ENCODE data around the gene ADCK1. TPM values are rescaled to one million over a fixed set of nuclear protein-coding genes. Genes with fewer than 3 reads are reported as not detected.
"Not testable (repeated sequence)": the region's sequence is repeated elsewhere in the genome, so short reads cannot be mapped to it uniquely, and the experiment has no call there.

Gene ADCK1
- total RNA-seq, 1 donor from 2014 or later = 5.2 TPM

DNA sequence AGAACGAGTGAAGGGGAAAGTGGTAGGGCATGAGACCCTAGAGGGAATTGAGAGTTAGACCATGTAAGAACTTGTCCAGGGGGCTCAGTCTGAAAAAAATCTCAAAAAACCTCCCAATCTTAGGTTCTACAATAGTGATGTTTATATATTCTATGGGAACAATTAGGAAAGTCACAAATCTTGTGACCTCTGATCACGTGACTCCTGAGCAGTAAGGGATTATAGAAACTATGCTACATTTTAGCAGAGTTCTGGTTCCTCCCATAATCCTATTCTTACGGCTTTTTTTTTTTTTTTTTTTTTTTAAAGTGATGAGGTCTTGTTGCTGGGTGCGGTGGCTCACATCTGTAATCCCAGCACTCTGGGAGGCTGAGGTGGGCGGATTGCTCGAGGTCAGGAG is 5.8 kb downstream of the ADCK1 start:
- Histone ChIP-seq H3K27ac (ENCODE audit: low read depth, low read length) (no peak overlapping the region), H3K9me3 (ENCODE audit: control insufficient read depth in 3 of 3, low read length in 3 of 3) (no peaks in the 10 kb centered on the region), H3K9ac (ENCODE audit: low read depth in 1 of 3, low read length in 3 of 3) (no peak overlapping the region), H3K36me3 (ENCODE audit: control insufficient read depth in 3 of 3, insufficient read depth in 3 of 3, low read length in 3 of 3) (no peaks in the 10 kb centered on the region), H3K4me3 (ENCODE audit: low read length in 3 of 3) (no peak overlapping the region), H3K27me3 (ENCODE audit: control insufficient read depth in 3 of 3, insufficient read depth in 3 of 3, low read length in 3 of 3) (no peaks in the 10 kb centered on the region), H3K4me1 (ENCODE audit: control insufficient read depth in 3 of 3, insufficient read depth in 3 of 3, low read length in 3 of 3) (peaks cover 5 to 8% (median 6%) of the 10 kb centered on the region in 3 donors)

DNA sequence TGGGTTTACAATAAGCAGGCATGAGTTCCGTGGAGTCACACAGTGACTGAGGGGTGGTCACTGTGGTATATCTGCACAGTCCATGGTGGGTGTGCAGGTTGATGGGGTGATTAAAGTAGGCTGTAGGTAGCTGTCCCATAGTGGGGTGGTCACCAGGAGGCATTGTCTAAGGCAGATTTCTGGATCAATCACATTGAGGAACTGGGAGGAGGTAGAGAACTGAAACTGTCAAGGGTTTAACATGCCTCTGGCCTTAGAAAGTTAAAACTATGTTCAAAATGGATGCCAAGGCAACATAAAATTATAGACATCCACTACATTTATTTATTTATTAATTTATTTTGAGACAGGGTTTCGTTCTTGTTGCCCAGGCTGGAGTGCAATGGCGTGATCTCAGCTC is 8.3 kb downstream of the ADCK1 start:
- H3K9ac ChIP-seq (ENCODE audit: low read depth in 1 of 3, low read length in 3 of 3) = no peak overlapping the region
- no peaks in the 10 kb centered on the region for H3K36me3 ChIP-seq (ENCODE audit: control insufficient read depth in 3 of 3, insufficient read depth in 3 of 3, low read length in 3 of 3)
- no peak overlapping the region for H3K27ac ChIP-seq (ENCODE audit: low read depth, low read length)
- no peaks in the 10 kb centered on the region for H3K27me3 ChIP-seq (ENCODE audit: control insufficient read depth in 3 of 3, insufficient read depth in 3 of 3, low read length in 3 of 3)
- H3K9me3 ChIP-seq (ENCODE audit: control insufficient read depth in 3 of 3, low read length in 3 of 3) = no peaks in the 10 kb centered on the region
- H3K4me1 ChIP-seq (ENCODE audit: control insufficient read depth in 3 of 3, insufficient read depth in 3 of 3, low read length in 3 of 3) = peaks cover 0 to 4% (median 0%) of the 10 kb centered on the region in 3 donors
- H3K4me3 ChIP-seq (ENCODE audit: low read length in 3 of 3) = no peak overlapping the region

DNA sequence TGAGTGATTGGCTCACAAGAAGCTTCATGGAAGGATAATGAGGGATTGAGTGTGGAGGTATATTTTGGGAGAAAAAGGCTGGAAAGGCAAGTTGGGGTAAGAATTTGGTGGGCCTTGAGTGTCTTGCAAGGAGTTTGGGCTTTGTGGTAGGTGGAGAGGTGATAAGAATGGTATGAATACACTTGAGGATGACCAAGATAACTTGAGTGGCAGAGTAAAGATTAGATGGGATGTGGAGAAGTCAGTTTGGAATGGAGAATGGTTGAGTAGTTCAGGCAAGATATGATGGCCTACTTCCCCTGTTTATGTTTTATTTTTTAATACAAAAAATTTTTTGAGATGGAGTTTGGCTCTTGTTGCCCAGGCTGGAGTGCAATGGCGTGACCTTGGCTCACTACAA is 9.1 kb downstream of the ADCK1 start:
- Histone ChIP-seq H3K36me3 (ENCODE audit: control insufficient read depth in 3 of 3, insufficient read depth in 3 of 3, low read length in 3 of 3) (no peaks in the 10 kb centered on the region), H3K9ac (ENCODE audit: low read depth in 1 of 3, low read length in 3 of 3) (no peak overlapping the region), H3K27me3 (ENCODE audit: control insufficient read depth in 3 of 3, insufficient read depth in 3 of 3, low read length in 3 of 3) (no peaks in the 10 kb centered on the region), H3K4me3 (ENCODE audit: low read length in 3 of 3) (no peak overlapping the region), H3K4me1 (ENCODE audit: control insufficient read depth in 3 of 3, insufficient read depth in 3 of 3, low read length in 3 of 3) (peaks cover 0 to 4% (median 0%) of the 10 kb centered on the region in 3 donors), H3K9me3 (ENCODE audit: control insufficient read depth in 3 of 3, low read length in 3 of 3) (no peaks in the 10 kb centered on the region), H3K27ac (ENCODE audit: low read depth, low read length) (no peak overlapping the region)

GRCh38 chr14:77812028-77812427 is 12.1 kb downstream of the ADCK1 start:
- no peak overlapping the region for H3K9ac ChIP-seq (ENCODE audit: low read depth in 1 of 3, low read length in 3 of 3)
- no peak overlapping the region for H3K4me3 ChIP-seq (ENCODE audit: low read length in 3 of 3)
- H3K27me3 ChIP-seq (ENCODE audit: control insufficient read depth in 3 of 3, insufficient read depth in 3 of 3, low read length in 3 of 3) = no peaks in the 10 kb centered on the region
- H3K4me1 ChIP-seq (ENCODE audit: control insufficient read depth in 3 of 3, insufficient read depth in 3 of 3, low read length in 3 of 3) = no peaks in the 10 kb centered on the region
- H3K27ac ChIP-seq (ENCODE audit: low read depth, low read length) = no peak overlapping the region
- H3K36me3 ChIP-seq (ENCODE audit: control insufficient read depth in 3 of 3, insufficient read depth in 3 of 3, low read length in 3 of 3) = no peaks in the 10 kb centered on the region
- no peaks in the 10 kb centered on the region for H3K9me3 ChIP-seq (ENCODE audit: control insufficient read depth in 3 of 3, low read length in 3 of 3)

DNA sequence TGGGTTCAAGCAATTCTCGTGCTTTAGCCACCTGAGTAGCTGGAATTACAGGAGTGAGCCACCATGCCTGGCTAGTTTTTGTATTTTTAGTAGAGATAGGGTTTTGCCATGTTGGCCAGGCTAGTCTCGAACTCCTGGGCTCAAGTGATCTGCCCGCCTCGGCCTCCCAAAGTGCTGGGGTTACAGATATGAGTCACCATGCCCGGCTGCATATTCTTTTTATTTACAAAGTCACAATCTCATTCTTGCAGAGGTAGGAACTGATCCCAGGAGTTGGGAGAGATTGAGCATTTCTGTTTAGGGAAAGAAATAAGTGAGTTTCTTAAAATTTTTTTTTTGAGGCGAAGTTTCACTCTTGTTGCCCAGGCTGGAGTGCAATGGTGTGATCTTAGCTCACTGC is 12.8 kb downstream of the ADCK1 start:
- not testable (repeated sequence) for H3K9me3 ChIP-seq (ENCODE audit: control insufficient read depth in 3 of 3, low read length in 3 of 3); H3K36me3 ChIP-seq (ENCODE audit: control insufficient read depth in 3 of 3, insufficient read depth in 3 of 3, low read length in 3 of 3); H3K4me3 ChIP-seq (ENCODE audit: low read length in 3 of 3); H3K27ac ChIP-seq (ENCODE audit: low read depth, low read length); H3K4me1 ChIP-seq (ENCODE audit: control insufficient read depth in 3 of 3, insufficient read depth in 3 of 3, low read length in 3 of 3); H3K27me3 ChIP-seq (ENCODE audit: control insufficient read depth in 3 of 3, insufficient read depth in 3 of 3, low read length in 3 of 3); H3K9ac ChIP-seq (ENCODE audit: low read depth in 1 of 3, low read length in 3 of 3)

- H3K36me3 ChIP-seq (ENCODE audit: control insufficient read depth in 3 of 3, insufficient read depth in 3 of 3, low read length in 3 of 3) = peaks cover 26 to 30% (median 27%) of the 10 kb centered on the region in 3 donors
- no peaks in the 10 kb centered on the region for H3K9me3 ChIP-seq (ENCODE audit: control insufficient read depth in 3 of 3, low read length in 3 of 3)
- H3K9ac ChIP-seq (ENCODE audit: low read depth in 1 of 3, low read length in 3 of 3) = no peak overlapping the region
- no peak overlapping the region for H3K27ac ChIP-seq (ENCODE audit: low read depth, low read length)
- no peaks in the 10 kb centered on the region for H3K27me3 ChIP-seq (ENCODE audit: control insufficient read depth in 3 of 3, insufficient read depth in 3 of 3, low read length in 3 of 3)
- H3K4me1 ChIP-seq (ENCODE audit: control insufficient read depth in 3 of 3, insufficient read depth in 3 of 3, low read length in 3 of 3) = no peaks in the 10 kb centered on the region
- no peak overlapping the region for H3K4me3 ChIP-seq (ENCODE audit: low read length in 3 of 3)
Measured at GRCh38 chr14:77822307-77822706, 22.4 kb downstream of the ADCK1 start.

GRCh38 chr14:77822741-77823140 is 22.8 kb downstream of the ADCK1 start:
- Histone ChIP-seq H3K27me3 (ENCODE audit: control insufficient read depth in 3 of 3, insufficient read depth in 3 of 3, low read length in 3 of 3) (no peaks in the 10 kb centered on the region), H3K36me3 (ENCODE audit: control insufficient read depth in 3 of 3, insufficient read depth in 3 of 3, low read length in 3 of 3) (peaks cover 26 to 30% (median 27%) of the 10 kb centered on the region in 3 donors), H3K4me3 (ENCODE audit: low read length in 3 of 3) (no peak overlapping the region), H3K9ac (ENCODE audit: low read depth in 1 of 3, low read length in 3 of 3) (no peak overlapping the region), H3K27ac (ENCODE audit: low read depth, low read length) (no peak overlapping the region), H3K4me1 (ENCODE audit: control insufficient read depth in 3 of 3, insufficient read depth in 3 of 3, low read length in 3 of 3) (no peaks in the 10 kb centered on the region), H3K9me3 (ENCODE audit: control insufficient read depth in 3 of 3, low read length in 3 of 3) (no peaks in the 10 kb centered on the region)

DNA sequence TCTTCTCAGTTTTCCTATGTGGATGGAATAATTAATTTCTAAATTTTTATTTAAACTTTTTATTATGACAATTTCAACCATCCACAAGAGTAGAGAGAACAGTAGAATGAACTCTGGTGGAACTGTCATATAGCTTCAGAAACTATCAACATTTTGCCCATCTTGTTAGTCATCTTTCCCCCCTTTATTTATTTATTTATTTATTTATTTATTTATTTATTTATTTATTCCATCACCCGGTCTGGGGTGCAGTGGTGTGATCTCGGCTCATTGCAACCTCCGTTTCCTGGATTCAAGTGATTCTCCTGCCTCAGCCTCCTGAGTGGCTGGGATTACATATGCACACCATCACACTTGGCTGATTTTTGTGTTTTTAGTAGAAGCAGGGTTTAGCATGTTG is 23.5 kb downstream of the ADCK1 start:
- H3K4me3 ChIP-seq (ENCODE audit: low read length in 3 of 3) = no peak overlapping the region
- no peak overlapping the region for H3K9ac ChIP-seq (ENCODE audit: low read depth in 1 of 3, low read length in 3 of 3)
- H3K27me3 ChIP-seq (ENCODE audit: control insufficient read depth in 3 of 3, insufficient read depth in 3 of 3, low read length in 3 of 3) = no peaks in the 10 kb centered on the region
- no peak overlapping the region for H3K27ac ChIP-seq (ENCODE audit: low read depth, low read length)
- peaks cover 26 to 33% (median 27%) of the 10 kb centered on the region in 3 donors for H3K36me3 ChIP-seq (ENCODE audit: control insufficient read depth in 3 of 3, insufficient read depth in 3 of 3, low read length in 3 of 3)
- no peaks in the 10 kb centered on the region for H3K9me3 ChIP-seq (ENCODE audit: control insufficient read depth in 3 of 3, low read length in 3 of 3)
- no peaks in the 10 kb centered on the region for H3K4me1 ChIP-seq (ENCODE audit: control insufficient read depth in 3 of 3, insufficient read depth in 3 of 3, low read length in 3 of 3)

GRCh38 chr14:77825895-77826519 is 26.1 kb downstream of the ADCK1 start:
- no peak overlapping the region for H3K27ac ChIP-seq (ENCODE audit: low read depth, low read length)
- no peaks in the 10 kb centered on the region for H3K9me3 ChIP-seq (ENCODE audit: control insufficient read depth in 3 of 3, low read length in 3 of 3)
- H3K27me3 ChIP-seq (ENCODE audit: control insufficient read depth in 3 of 3, insufficient read depth in 3 of 3, low read length in 3 of 3) = no peaks in the 10 kb centered on the region
- no peak overlapping the region for H3K9ac ChIP-seq (ENCODE audit: low read depth in 1 of 3, low read length in 3 of 3)
- H3K4me1 ChIP-seq (ENCODE audit: control insufficient read depth in 3 of 3, insufficient read depth in 3 of 3, low read length in 3 of 3) = no peaks in the 10 kb centered on the region
- H3K4me3 ChIP-seq (ENCODE audit: low read length in 3 of 3) = no peak overlapping the region
- peaks cover 14 to 26% (median 23%) of the 10 kb centered on the region in 3 donors for H3K36me3 ChIP-seq (ENCODE audit: control insufficient read depth in 3 of 3, insufficient read depth in 3 of 3, low read length in 3 of 3)

DNA sequence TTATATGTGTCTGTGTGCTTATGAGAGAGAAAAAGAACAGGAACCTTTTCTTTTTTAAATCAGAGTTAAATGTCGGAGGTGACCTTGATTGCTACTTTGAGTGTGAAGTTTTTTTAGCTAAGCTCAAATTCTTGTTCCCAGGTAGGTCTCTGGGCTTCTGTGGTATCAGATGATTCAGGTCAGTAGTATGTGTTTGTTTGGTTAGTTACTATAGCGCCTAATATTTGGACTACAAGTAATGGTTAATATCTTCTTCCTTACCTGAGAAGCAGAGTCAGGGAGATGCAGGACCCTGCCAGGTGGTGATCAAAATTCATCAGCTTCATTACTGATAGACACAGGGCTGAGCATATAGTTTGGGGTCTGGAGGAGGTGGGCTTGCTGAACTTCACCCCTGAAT is 30.8 kb downstream of the ADCK1 start:
- Histone ChIP-seq H3K9me3 (ENCODE audit: control insufficient read depth in 3 of 3, low read length in 3 of 3) (no peaks in the 10 kb centered on the region), H3K9ac (ENCODE audit: low read depth in 1 of 3, low read length in 3 of 3) (no peak overlapping the region), H3K27ac (ENCODE audit: low read depth, low read length) (no peak overlapping the region), H3K36me3 (ENCODE audit: control insufficient read depth in 3 of 3, insufficient read depth in 3 of 3, low read length in 3 of 3) (peaks cover 10 to 17% (median 15%) of the 10 kb centered on the region in 3 donors), H3K4me3 (ENCODE audit: low read length in 3 of 3) (no peak overlapping the region), H3K27me3 (ENCODE audit: control insufficient read depth in 3 of 3, insufficient read depth in 3 of 3, low read length in 3 of 3) (no peaks in the 10 kb centered on the region), H3K4me1 (ENCODE audit: control insufficient read depth in 3 of 3, insufficient read depth in 3 of 3, low read length in 3 of 3) (no peaks in the 10 kb centered on the region)

Data from skeletal muscle tissue (tissue), 4 donors.